Nephron (organoid): Measurements from ENCODE around the gene CYP2A7.
A peak's percentile ranks its signal among the peaks of the same experiment; 100 is the strongest.
"Not testable (repeated sequence)": the region's sequence is repeated elsewhere in the genome, so short reads cannot be mapped to it uniquely, and the experiment has no call there.

ENCODE experiments used
- H3K27ac Mint-ChIP-seq, 3 experiments: 2 replicates each; pipeline ENCODE4 v1.8.0; 2020; ENCODE audit warnings: mixed read lengths in 3 of 3, mild to moderate bottlenecking in 2 of 3, moderate library complexity in 1 of 3
- H3K27me3 Mint-ChIP-seq: 2 replicates; pipeline ENCODE4 v1.8.0; 2021; ENCODE audit warnings: low read depth, mild to moderate bottlenecking, moderate library complexity, mixed read lengths
- H3K36me3 Mint-ChIP-seq: 2 replicates; pipeline ENCODE4 v1.8.0; 2020; ENCODE audit warnings: low read depth, mixed read lengths
- H3K4me1 Mint-ChIP-seq: 2 replicates; pipeline ENCODE4 v1.8.0; 2020; ENCODE audit warnings: mixed read lengths
- H3K4me3 Mint-ChIP-seq, 3 experiments: 2 replicates each; pipeline ENCODE4 v1.8.0; 2020; ENCODE audit warnings: mild to moderate bottlenecking in 3 of 3, mixed read lengths in 3 of 3, moderate library complexity in 2 of 3
- H3K9me3 Mint-ChIP-seq: 2 replicates; pipeline ENCODE4 v1.8.0; 2020; ENCODE audit warnings: mixed read lengths
- TF ChIP-seq, protein P1 (sequence below), 3 experiments: fragments of 200-600 bp; sonication (generic); IDR thresholded peaks; one replicate each; pipeline ENCODE4 v1.5.0; 2021; ENCODE audit warnings: antibody characterized with exemption in 3 of 3; ENCODE audit not compliant: unreplicated experiment in 3 of 3

The CYP2A7 gene, protein sequence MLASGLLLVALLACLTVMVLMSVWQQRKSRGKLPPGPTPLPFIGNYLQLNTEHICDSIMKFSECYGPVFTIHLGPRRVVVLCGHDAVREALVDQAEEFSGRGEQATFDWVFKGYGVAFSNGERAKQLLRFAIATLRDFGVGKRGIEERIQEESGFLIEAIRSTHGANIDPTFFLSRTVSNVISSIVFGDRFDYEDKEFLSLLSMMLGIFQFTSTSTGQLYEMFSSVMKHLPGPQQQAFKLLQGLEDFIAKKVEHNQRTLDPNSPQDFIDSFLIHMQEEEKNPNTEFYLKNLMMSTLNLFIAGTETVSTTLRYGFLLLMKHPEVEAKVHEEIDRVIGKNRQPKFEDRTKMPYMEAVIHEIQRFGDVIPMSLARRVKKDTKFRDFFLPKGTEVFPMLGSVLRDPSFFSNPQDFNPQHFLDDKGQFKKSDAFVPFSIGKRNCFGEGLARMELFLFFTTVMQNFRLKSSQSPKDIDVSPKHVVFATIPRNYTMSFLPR

DNA sequence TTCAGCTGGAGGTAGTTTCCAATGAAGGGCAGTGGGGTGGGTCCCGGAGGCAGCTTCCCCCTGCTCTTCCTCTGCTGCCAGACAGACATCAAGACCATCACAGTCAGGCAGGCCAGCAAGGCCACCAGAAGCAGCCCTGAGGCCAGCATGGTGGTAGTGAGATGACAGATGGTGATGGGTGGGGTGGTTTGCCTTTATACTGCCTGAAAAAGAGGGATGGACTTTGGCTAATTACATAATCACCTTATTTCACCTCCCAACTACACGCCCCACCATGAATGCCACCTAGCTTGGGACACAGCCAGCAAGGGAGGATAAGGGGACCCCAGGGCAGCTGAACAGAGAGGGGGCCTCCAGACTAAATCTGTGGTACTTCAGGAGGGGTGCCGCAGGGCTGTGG, at the start of gene CYP2A7:
TSS of gene CYP2A7 (minus strand) at position 170 of the 400 bp plus-strand sequence. CDS start at position 149, 21 bp downstream.
- not testable (repeated sequence) for H3K4me1 Mint-ChIP-seq, H3K27ac Mint-ChIP-seq, H3K36me3 Mint-ChIP-seq, H3K9me3 Mint-ChIP-seq, H3K4me3 Mint-ChIP-seq
- peaks cover 53% of the 10 kb centered on the region for H3K27me3 Mint-ChIP-seq

DNA sequence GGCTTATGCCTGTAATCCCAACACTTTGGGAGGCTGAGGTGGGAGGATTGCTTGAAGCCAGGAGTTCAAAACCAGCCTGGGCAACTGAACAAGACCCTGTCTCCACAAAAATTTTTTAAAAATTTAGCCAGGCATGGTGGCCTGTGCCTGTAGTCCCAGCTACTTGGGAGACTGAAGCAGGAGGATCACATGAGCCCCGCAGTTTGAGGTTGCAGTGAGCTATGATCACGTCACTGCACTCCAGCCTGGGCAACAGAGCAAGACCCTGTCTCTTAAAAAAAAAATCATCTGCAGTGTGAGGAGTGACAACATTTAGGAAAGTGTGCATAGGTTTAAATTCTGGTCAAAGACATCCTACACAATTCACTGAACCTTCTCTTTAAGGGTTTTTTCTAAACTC, 48.8 kb upstream of the CYP2A7 start:
- not testable (repeated sequence) for H3K27ac Mint-ChIP-seq, H3K4me3 Mint-ChIP-seq, H3K4me1 Mint-ChIP-seq, H3K36me3 Mint-ChIP-seq, H3K9me3 Mint-ChIP-seq
- peaks cover 11% of the 10 kb centered on the region for H3K27me3 Mint-ChIP-seq

DNA sequence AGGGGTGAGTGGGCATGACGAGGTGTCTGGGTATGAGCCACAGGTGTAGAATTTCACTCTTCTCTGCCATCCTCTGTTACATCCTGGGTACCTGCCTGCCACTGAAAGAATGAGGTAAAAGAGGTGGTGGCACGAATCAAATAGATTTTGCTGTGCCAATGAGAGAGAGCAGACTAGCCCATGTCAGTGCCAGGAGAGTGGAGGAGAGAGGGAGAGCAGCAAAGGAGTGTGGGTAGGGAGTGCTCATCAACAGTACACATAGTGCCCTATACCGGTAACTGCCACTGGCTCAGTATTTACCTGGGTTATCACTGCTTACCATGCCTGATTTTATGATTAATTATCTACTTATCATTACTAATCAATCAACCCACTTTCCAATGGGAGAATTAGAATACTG, 47.9 kb upstream of the CYP2A7 start:
- not testable (repeated sequence) for H3K9me3 Mint-ChIP-seq, H3K4me3 Mint-ChIP-seq, H3K4me1 Mint-ChIP-seq, H3K27ac Mint-ChIP-seq, H3K36me3 Mint-ChIP-seq
- H3K27me3 Mint-ChIP-seq: peaks cover 11% of the 10 kb centered on the region

DNA sequence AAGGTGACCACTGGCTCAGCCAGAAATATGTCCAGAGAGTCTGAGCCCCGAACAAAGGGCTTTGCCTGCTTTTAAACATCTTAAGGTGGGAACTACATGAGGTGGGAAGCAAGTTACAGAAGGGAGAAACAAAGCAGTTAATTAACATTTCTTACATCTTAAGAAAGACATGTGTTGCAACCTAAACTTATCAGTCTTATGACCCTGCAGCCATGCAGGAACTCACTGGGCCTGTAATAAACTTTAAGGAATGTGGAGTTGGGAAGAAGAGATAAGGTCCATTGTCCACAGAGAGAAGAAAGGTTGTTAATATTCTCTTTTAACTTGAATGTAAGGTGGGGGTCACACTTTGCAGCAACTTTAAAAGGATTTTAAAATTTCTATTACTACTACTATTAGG, 46.8 kb upstream of the CYP2A7 start:
- no peaks in the 10 kb centered on the region for H3K36me3 Mint-ChIP-seq
- H3K9me3 Mint-ChIP-seq: no peaks in the 10 kb centered on the region
- H3K27ac Mint-ChIP-seq: no peak overlapping the region
- H3K4me3 Mint-ChIP-seq: no peak overlapping the region
- no peaks in the 10 kb centered on the region for H3K4me1 Mint-ChIP-seq
- TF ChIP-seq, protein P1, sequence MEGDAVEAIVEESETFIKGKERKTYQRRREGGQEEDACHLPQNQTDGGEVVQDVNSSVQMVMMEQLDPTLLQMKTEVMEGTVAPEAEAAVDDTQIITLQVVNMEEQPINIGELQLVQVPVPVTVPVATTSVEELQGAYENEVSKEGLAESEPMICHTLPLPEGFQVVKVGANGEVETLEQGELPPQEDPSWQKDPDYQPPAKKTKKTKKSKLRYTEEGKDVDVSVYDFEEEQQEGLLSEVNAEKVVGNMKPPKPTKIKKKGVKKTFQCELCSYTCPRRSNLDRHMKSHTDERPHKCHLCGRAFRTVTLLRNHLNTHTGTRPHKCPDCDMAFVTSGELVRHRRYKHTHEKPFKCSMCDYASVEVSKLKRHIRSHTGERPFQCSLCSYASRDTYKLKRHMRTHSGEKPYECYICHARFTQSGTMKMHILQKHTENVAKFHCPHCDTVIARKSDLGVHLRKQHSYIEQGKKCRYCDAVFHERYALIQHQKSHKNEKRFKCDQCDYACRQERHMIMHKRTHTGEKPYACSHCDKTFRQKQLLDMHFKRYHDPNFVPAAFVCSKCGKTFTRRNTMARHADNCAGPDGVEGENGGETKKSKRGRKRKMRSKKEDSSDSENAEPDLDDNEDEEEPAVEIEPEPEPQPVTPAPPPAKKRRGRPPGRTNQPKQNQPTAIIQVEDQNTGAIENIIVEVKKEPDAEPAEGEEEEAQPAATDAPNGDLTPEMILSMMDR (IDR thresholded peaks at IDR 0.05; ENCODE audit: unreplicated experiment in 3 of 3): no peak
- peaks cover 18% of the 10 kb centered on the region for H3K27me3 Mint-ChIP-seq

DNA sequence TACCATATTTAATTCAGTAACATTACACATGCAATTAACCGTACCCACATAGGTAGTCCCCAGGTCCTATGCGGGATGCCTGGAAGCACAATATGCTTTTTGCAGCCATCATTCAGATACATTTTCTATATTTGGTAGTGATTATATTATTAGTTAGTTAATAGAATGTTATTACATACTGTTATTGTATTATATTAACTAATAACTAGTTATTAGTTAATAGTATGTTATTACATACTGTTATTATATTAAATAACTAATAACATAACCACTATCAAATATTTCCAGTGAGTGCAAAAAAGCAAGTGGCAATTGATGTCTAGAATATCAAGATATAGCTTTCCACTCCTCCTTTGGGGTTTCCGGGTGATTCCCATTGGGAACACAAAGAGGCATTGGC, 45.5 kb upstream of the CYP2A7 start:
- H3K27ac Mint-ChIP-seq: no peak overlapping the region
- no peaks in the 10 kb centered on the region for H3K36me3 Mint-ChIP-seq
- H3K4me1 Mint-ChIP-seq: peaks cover 6% of the 10 kb centered on the region
- TF ChIP-seq, protein P1 (IDR thresholded peaks at IDR 0.05; ENCODE audit: unreplicated experiment in 3 of 3): no peak
- peaks cover 14% of the 10 kb centered on the region for H3K27me3 Mint-ChIP-seq
- no peak overlapping the region for H3K4me3 Mint-ChIP-seq
- no peaks in the 10 kb centered on the region for H3K9me3 Mint-ChIP-seq

DNA sequence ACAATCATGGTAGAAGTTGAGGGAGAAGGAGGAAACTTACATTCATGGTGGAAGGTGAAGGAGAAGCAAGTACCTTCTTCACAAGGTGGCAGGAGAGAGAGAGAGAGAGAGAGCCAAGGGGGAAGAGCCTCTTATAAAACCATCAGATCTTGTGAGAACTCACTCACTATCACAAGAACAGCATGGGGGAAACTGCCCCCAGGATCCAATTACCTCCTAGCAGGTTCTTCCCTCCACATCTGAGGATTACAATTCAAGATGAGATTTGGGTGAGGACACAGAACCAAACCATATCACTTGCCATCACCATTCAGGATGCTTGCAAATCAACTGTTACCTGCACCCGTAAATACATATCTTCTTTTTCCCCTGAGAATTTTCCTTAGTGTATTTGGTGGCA, 44.2 kb upstream of the CYP2A7 start:
- not testable (repeated sequence) for H3K4me1 Mint-ChIP-seq, H3K4me3 Mint-ChIP-seq, H3K27ac Mint-ChIP-seq, H3K36me3 Mint-ChIP-seq, H3K9me3 Mint-ChIP-seq
- peaks cover 11% of the 10 kb centered on the region for H3K27me3 Mint-ChIP-seq

DNA sequence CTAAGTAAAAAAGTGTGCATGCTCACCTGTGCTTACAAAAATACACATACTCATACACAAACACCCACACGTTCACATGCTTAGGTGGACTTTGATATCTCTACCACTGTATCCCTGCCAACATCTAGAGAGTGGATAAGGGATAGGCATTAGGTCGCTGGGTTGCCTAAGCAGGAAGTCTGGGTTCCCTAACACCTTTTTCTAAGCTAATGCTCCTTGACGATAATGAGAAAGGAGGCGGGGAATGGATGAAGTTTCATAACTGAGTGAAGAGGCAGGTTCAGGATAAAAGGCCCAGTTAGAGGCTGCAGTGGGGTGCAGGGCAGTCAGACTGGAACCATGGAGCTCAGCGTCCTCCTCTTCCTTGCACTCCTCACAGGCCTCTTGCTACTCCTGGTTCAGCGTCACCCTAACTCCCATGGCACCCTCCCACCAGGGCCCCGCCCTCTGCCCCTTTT, 41.9 kb upstream of the CYP2A7 start:
- H3K36me3 Mint-ChIP-seq: no peaks in the 10 kb centered on the region
- no peak overlapping the region for H3K27ac Mint-ChIP-seq
- H3K4me1 Mint-ChIP-seq: peaks cover 10% of the 10 kb centered on the region
- TF ChIP-seq, protein P1 (IDR thresholded peaks at IDR 0.05; ENCODE audit: unreplicated experiment in 3 of 3): no peak
- peaks cover 16% of the 10 kb centered on the region for H3K27me3 Mint-ChIP-seq
- no peak overlapping the region for H3K4me3 Mint-ChIP-seq
- H3K9me3 Mint-ChIP-seq: peaks cover 19% of the 10 kb centered on the region

DNA sequence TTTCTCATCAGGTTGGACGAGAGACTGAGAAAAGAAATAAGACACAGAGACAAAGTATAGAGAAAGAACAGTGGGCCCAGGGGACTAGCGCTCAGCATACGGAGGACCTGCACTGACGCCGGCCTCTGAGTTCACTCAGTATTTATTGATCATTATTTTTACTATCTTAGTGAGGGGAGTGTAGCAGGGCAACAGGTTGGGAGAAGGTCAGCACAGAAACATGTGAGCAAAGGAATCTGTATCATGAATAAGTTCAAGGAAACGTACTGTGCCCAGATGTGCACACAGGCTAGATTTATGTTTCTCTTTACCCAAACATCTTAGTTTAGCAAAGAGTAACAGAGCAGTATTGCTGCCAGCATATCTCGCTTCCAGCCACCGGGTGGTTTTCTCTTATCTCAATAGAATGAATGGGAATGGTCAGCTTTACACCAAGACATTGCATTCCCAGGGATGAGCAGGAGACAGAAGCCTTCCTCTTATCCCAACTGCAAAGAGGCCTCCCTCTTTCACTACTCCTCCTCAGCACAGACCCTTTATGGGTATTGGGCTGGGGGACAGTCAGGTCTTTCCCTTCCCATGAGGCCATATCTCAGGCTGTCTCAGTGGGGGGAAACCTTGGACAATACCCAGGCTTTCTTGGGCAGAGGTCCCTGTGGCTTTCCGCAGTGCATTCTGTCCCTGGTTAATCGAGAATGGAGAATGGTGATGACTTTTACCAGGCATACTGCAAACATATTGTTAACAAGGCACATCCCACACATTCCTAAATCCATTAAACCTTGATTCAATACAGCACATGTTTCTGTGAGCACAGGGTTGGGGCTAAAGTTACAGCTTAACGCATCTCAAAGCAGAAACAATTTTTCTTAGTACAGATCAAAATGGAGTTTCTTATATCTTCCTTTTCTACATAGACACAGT, 40.5 kb upstream of the CYP2A7 start:
- not testable (repeated sequence) for H3K4me3 Mint-ChIP-seq, H3K4me1 Mint-ChIP-seq, H3K36me3 Mint-ChIP-seq
- peak overlapping the region; percentile 51 to 94 (median 87) for H3K27ac Mint-ChIP-seq
- peaks cover 21% of the 10 kb centered on the region for H3K9me3 Mint-ChIP-seq
- peaks cover 16% of the 10 kb centered on the region for H3K27me3 Mint-ChIP-seq
